Tibial artery (tissue), 4 donors: ENCODE results near the gene KCNJ16.

Source experiments
- DNase-seq, 2 donors: peaks; one replicate each; pipeline ENCODE4 v3.0.0-alpha.2; 2019
- H3K27ac ChIP-seq, 2 donors: fragments of 200-600 bp; sonication (generic) in 1 of 2; 1 replicate in 1 of 2; 2 replicates in 1 of 2; pipeline ENCODE4 v1.5.1; 2018 to 2019; ENCODE audit warnings: mild to moderate bottlenecking in 1 of 2
- H3K27me3 ChIP-seq, 2 donors: fragments of 200-600 bp; sonication (generic) in 1 of 2; one replicate each; pipeline versions ENCODE4 v1.5.1 to v1.6.0; 2016 to 2019
- H3K36me3 ChIP-seq, 3 donors: fragments of 200-600 bp; sonication (generic) in 2 of 3; one replicate each; pipeline ENCODE4 v1.5.1; 2016 to 2019; ENCODE audit warnings: mild to moderate bottlenecking in 2 of 3
- H3K4me1 ChIP-seq, 4 donors: fragments of 200-600 bp; sonication (generic) in 2 of 4; 1 replicate in 3 of 4; 2 replicates in 1 of 4; pipeline ENCODE4 v1.5.1; 2016 to 2019
- H3K4me3 ChIP-seq, 2 donors: fragments of 200-600 bp; sonication (generic) in 1 of 2; 1 replicate in 1 of 2; 2 replicates in 1 of 2; pipeline ENCODE4 v1.5.1; 2018 to 2019; ENCODE audit warnings: mild to moderate bottlenecking in 2 of 2
- H3K9me3 ChIP-seq, 3 donors: fragments of 200-600 bp; sonication (generic) in 1 of 3; one replicate each; pipeline ENCODE4 v1.5.1; 2016 to 2019
- CTCF ChIP-seq, 2 experiments: fragments of 200-600 bp in 1 of 2; fragments of 450-650 bp in 1 of 2; IDR thresholded peaks; one replicate each; pipeline ENCODE4 v1.5.1; 2017 to 2019; ENCODE audit warnings: antibody characterized with exemption in 2 of 2, mild to moderate bottlenecking in 1 of 2, moderate library complexity in 1 of 2
- intact Hi-C: fragments of 100-400 bp; cut with DNase I; formaldehyde crosslinking; loops from one replicate; pipeline ENCODE4 v1.15.0; 2023; ENCODE audit warnings: low total_unique reads

The KCNJ16 gene

GRCh38 chr17:70091696-70092095 lies 16.7 kb downstream of the KCNJ16 start:
- Histone ChIP-seq H3K4me3 (no peak overlapping the region), H3K9me3 (no peaks in the 10 kb centered on the region), H3K27ac (no peak overlapping the region), H3K4me1 (no peaks in the 10 kb centered on the region), H3K36me3 (no peaks in the 10 kb centered on the region), H3K27me3 (no peaks in the 10 kb centered on the region)
- no peak for DNase-seq
- TF ChIP-seq CTCF (IDR thresholded peaks at IDR 0.05) = no peak
- intact Hi-C loops = no loop called here

DNA sequence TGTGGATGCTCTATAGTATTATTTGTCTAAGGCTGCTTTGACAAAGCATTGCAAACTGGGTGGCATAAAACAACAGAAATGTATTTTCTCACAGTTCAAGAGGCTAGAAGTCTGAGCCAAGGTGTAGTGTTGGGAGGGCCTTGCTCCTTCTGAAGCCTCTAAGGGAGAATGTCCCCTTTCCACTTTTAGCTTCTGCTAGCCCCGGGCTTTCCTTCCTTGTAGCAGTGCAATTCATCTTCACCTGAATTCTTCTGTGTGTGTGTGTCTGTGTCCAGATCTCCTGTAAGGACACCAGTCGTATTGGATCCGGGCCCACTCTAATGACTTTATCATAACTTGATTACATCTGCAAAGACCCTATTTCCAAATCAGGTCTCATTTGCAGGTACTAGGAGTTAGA lies 18.1 kb downstream of the KCNJ16 start:
- H3K36me3 ChIP-seq = no peaks in the 10 kb centered on the region
- no peaks in the 10 kb centered on the region for H3K4me1 ChIP-seq
- intact Hi-C loops = no loop called here
- no peak for DNase-seq
- no peaks in the 10 kb centered on the region for H3K27me3 ChIP-seq
- no peak for TF ChIP-seq CTCF (IDR thresholded peaks at IDR 0.05)
- no peak overlapping the region for H3K4me3 ChIP-seq
- H3K9me3 ChIP-seq = no peaks in the 10 kb centered on the region
- no peak overlapping the region for H3K27ac ChIP-seq

- no peak overlapping the region for H3K4me3 ChIP-seq
- H3K27ac ChIP-seq = no peak overlapping the region
- H3K27me3 ChIP-seq = no peaks in the 10 kb centered on the region
- H3K9me3 ChIP-seq = no peaks in the 10 kb centered on the region
- no peaks in the 10 kb centered on the region for H3K4me1 ChIP-seq
- no peaks in the 10 kb centered on the region for H3K36me3 ChIP-seq
- intact Hi-C loops = no loop called here
- DNase-seq = no peak
- no peak for TF ChIP-seq CTCF (IDR thresholded peaks at IDR 0.05)
These were observed 20.4 kb downstream of the KCNJ16 start for GRCh38 chr17:70095455-70095854.

- no peak for TF ChIP-seq CTCF (IDR thresholded peaks at IDR 0.05)
- intact Hi-C loops = no loop called here
- DNase-seq = no peak
These were observed 21.8 kb downstream of the KCNJ16 start for GRCh38 chr17:70096861-70097260.

DNA sequence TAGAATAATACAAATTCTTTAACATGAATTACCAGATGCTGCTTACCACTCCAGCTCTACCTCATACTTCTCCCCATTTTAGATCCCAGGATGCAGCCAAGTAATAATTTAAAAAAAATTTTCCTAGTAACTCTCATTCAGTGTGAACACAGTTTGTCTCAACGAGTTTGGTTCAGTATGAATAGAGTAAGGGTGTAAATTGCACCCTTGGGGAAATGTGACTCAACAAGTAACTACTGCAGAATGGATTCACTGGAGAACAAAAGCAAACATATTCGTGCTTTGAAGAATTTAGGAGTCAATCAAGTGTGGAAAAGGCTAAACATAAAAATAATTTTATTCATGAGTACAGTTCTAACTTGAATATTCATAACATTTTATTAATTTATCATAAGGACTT lies 23.0 kb downstream of the KCNJ16 start:
- intact Hi-C loops = no loop called here
- Histone ChIP-seq H3K9me3 (no peaks in the 10 kb centered on the region), H3K4me1 (no peaks in the 10 kb centered on the region), H3K4me3 (no peak overlapping the region), H3K27ac (no peak overlapping the region), H3K27me3 (no peaks in the 10 kb centered on the region), H3K36me3 (no peaks in the 10 kb centered on the region)
- no peak for DNase-seq
- TF ChIP-seq CTCF (IDR thresholded peaks at IDR 0.05) = no peak

More at GRCh38 chr17:70096861-70097260, 21.8 kb downstream of the KCNJ16 start:
- Histone ChIP-seq H3K4me1 (no peaks in the 10 kb centered on the region), H3K9me3 (no peaks in the 10 kb centered on the region), H3K4me3 (no peak overlapping the region), H3K36me3 (no peaks in the 10 kb centered on the region), H3K27me3 (no peaks in the 10 kb centered on the region), H3K27ac (no peak overlapping the region)

GRCh38 chr17:70099294-70099693 lies 24.3 kb downstream of the KCNJ16 start:
- Histone ChIP-seq H3K9me3 (no peaks in the 10 kb centered on the region), H3K4me3 (no peak overlapping the region), H3K27ac (no peak overlapping the region), H3K36me3 (no peaks in the 10 kb centered on the region), H3K27me3 (no peaks in the 10 kb centered on the region), H3K4me1 (no peaks in the 10 kb centered on the region)
- intact Hi-C loops = no loop called here
- TF ChIP-seq CTCF (IDR thresholded peaks at IDR 0.05) = no peak
- DNase-seq = no peak
